Fibroblast of skin of back (primary cell): ENCODE results near the gene KAT6B.

ENCODE experiments used
- DNase-seq: peaks from one replicate; pipeline ENCODE4 v3.0.0-alpha.2; 2013

Gene KAT6B

GRCh38 chr10:75072727-75073126 is 246.3 kb downstream of the KAT6B start:
- no peak for DNase-seq

- no peak for DNase-seq
These were observed 247.0 kb downstream of the KAT6B start for GRCh38 chr10:75073442-75073841.

- DNase-seq: no peak
These were observed 248.5 kb downstream of the KAT6B start for GRCh38 chr10:75074711-75075445.

GRCh38 chr10:75076348-75076747 is 249.9 kb downstream of the KAT6B start:
- no peak for DNase-seq

GRCh38 chr10:75079436-75080083 is 253.2 kb downstream of the KAT6B start:
- no peak for DNase-seq

- DNase-seq: no peak
These were observed 254.2 kb downstream of the KAT6B start for GRCh38 chr10:75080554-75080953.

- no peak for DNase-seq
These were observed 255.0 kb downstream of the KAT6B start for GRCh38 chr10:75081379-75081778.
